Vagina (tissue), 2 donors: ENCODE results near the gene BCAM.

Experiments used
- POLR2A ChIP-seq, 2 donors: fragments of 450-650 bp; IDR thresholded peaks; one replicate each; pipeline ENCODE4 v1.6.1; 2017; ENCODE audit warnings: antibody characterized with exemption in 2 of 2, mild to moderate bottlenecking in 2 of 2, moderate library complexity in 2 of 2
- POLR2AphosphoS5 ChIP-seq, 2 donors: sonication (generic); formaldehyde crosslinking; IDR thresholded peaks; one replicate each; pipeline ENCODE4 v1.9.0; 2017; ENCODE audit warnings: antibody characterized with exemption in 2 of 2, mild to moderate bottlenecking in 2 of 2, low read depth in 1 of 2; ENCODE audit not compliant: insufficient read depth in 1 of 2
- TF ChIP-seq, protein P1 (sequence below), 3 experiments: fragments of 450-650 bp in 2 of 3; fragments of 200-600 bp in 1 of 3; sonication (generic) in 1 of 3; IDR thresholded peaks; one replicate each; pipeline ENCODE4 v1.5.1; 2017 to 2019; ENCODE audit warnings: antibody characterized with exemption in 3 of 3, mild to moderate bottlenecking in 2 of 3, moderate library complexity in 2 of 3

GRCh38 chr19:44848036-44848811 is 39.3 kb downstream of the BCAM start:
- TF ChIP-seq, protein P1, sequence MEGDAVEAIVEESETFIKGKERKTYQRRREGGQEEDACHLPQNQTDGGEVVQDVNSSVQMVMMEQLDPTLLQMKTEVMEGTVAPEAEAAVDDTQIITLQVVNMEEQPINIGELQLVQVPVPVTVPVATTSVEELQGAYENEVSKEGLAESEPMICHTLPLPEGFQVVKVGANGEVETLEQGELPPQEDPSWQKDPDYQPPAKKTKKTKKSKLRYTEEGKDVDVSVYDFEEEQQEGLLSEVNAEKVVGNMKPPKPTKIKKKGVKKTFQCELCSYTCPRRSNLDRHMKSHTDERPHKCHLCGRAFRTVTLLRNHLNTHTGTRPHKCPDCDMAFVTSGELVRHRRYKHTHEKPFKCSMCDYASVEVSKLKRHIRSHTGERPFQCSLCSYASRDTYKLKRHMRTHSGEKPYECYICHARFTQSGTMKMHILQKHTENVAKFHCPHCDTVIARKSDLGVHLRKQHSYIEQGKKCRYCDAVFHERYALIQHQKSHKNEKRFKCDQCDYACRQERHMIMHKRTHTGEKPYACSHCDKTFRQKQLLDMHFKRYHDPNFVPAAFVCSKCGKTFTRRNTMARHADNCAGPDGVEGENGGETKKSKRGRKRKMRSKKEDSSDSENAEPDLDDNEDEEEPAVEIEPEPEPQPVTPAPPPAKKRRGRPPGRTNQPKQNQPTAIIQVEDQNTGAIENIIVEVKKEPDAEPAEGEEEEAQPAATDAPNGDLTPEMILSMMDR (IDR thresholded peaks at IDR 0.05) = no peak
- no peak for TF ChIP-seq POLR2A (IDR thresholded peaks at IDR 0.05)
- no peak for TF ChIP-seq POLR2AphosphoS5 (IDR thresholded peaks at IDR 0.05; ENCODE audit: insufficient read depth in 1 of 2, low read depth in 1 of 2)
